Activated CD8-positive, alpha-beta memory T cell treated with anti-CD3 and anti-CD28 coated beads, Interleukin-2, amount 50 U/mL, for 24 hours (primary cell): ENCODE data around the gene SLC6A1.

ENCODE experiments used
- DNase-seq: peaks from one replicate; pipeline ENCODE4 v3.0.0-alpha.2; 2020; ENCODE audit errors: extremely low read depth

SLC6A1 gene

DNA sequence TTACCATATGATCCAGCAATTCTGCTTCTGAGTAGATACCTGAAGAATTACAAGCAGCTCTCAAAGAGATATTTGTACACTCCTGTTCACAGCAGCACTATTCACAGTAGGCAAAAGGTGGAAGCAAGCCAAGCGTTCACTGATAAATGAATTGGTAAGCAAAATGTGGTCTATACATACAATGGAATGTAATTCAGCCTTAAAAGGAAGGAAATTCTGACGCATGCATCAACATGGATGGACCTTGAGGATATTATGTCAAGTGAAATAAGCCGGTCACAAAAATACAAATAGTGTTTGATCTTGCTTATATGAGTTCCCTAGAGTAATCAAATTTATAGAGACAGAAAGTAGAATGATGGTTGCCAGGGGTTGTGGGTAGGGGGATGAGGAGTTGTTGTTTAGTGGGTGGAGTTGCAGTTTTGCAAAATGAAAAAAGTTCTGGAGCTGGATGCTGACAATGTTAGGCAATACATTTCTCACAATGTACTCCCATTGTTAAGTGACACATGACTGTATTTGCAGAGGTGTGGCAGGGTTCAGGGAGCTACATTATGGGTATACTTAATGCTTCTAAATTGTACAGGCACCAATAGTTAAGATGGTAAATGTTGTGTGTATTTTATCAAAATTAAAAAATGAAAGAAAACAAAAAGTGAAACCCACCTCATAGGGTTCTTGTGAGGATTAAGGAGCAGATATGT, 26.7 kb downstream of the SLC6A1 start:
- DNase-seq: no peak

DNA sequence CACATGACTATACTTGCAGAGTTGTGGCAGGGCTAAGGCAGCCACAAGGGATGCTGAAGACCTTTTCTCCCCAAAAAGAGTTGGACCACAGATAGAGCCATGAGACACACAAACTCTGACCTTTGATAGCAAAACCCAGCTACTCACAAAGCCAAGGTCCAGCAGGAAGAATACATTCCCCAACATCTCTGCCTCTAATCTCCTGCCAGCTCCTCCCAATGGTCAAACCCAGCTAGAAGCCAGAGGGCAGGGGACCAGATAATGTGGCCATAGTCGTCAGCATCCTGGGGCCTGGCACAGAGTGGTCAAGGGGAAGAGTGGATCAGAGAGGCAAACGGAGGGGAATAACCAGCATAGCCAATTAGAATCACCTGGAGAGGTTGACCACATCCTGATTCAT, 28.2 kb downstream of the SLC6A1 start:
- DNase-seq: no peak

DNA sequence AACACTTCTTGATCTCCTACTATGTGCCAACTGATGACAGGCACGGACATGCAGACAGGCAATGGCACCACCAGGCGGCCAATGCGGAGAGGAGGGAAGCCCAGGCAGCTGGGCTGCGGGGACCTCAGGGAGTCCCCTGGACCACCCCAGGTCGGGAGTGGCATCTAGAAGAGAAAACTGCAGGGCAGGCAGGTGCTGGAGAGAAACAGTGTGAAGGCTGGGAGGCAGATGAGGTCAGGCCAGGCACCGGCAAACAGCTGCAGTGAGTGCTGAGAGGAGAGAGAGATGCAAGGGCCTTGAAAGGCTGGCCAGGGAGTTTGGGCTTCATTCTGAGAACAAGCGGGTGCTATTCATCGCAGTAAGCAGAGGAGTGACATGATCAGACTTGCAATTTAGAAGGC, 29.1 kb downstream of the SLC6A1 start:
- no peak for DNase-seq

DNA sequence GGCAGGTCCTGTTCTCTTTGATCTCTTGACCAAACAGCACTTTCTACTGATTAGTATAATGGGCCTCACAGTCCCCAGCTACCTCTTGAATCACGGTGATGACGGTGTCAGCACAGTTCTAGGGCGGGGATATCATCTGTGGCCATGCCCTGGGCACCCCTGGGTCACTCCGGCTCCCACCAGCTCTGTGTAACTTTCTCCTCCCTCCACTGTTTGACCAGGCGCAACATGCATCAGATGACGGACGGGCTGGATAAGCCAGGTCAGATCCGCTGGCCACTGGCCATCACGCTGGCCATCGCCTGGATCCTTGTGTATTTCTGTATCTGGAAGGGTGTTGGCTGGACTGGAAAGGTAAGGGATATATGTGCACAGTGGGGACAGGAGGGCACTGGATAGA, 29.6 kb downstream of the SLC6A1 start:
- DNase-seq: no peak

DNA sequence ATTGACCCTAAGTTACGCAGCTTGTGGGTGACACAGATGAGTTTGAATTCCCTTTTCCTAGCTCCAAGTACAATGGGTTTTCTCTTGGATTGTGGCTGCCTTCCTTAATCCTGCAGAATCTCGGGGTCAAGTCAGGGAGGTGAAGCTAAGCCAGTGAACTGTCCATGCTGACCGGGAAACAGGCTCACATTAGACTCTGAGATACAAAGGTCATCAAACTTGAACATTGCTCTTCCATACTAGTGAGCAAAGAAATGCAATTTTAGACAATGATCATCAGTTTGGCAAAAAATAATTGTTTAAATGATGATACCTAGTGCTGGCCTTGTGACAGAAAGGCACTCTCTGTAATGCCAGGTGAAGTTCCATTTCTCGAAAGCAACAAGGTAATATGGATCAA, 31.6 kb downstream of the SLC6A1 start:
- DNase-seq: no peak

DNA sequence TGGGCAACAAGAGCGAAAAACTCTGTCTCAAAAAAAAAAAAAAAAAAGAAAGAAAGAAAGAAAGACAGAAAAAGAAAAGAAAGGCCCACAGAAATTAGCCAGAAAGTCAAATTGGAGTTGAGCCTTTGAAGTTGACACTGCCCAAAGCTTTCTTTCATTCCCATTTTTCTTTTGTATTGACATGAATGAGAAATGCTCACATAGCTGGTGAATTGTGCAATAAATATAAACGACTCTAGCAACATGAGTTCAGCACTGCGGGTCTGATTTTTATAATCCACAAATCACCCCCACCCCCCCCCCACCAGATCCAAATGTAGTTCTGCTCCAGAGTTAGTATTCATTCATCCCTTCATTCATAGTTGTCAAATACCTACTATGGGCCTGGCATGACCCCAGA, 37.4 kb downstream of the SLC6A1 start:
- no peak for DNase-seq

DNA sequence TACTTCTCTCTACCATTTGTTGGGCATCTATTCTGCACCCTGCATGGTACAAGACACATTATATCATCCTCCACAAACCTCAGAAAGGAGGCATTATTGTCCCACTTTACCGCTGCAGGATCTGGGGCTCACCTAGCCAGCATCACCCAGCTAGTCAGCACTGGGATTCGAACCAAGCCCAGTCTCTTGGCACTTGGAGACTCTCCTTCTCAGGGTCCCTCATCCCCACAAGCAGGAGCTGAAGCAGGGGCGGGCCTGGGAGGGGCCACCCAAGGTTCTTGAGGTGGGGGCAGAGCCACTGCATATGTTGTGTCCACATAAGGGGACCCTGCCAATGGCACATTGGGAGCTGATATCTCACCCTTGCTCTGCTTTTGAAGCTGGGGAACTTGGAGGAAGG, 41.3 kb downstream of the SLC6A1 start:
- no peak for DNase-seq

DNA sequence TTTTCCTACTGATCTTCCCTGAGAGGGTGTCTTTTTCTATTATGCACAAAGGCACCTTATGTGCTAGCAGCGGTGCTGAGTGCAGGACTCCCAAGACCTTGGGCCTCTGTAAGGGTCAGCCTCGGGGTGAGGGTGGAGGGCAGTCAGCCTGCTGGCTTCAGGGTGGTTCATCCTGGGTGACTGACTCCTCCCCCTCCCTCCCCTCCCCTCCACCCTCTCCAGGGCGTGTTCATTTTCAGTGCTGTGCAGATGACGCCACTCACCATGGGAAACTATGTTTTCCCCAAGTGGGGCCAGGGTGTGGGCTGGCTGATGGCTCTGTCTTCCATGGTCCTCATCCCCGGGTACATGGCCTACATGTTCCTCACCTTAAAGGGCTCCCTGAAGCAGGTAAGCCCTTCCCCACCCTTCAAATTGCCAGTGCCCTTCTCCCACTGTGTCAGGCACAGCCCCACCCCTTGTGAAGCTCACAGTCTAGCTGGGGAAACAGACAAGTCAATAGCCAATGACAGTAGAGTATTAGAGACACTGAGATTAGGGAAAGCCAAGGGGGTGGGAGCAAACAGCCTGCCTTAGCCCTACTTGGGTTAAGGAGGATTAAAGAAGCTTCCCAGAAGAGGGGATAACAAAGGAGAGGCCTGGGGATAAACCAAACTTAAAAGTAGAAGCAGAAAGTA, 41.9 kb downstream of the SLC6A1 start:
- no peak for DNase-seq

DNA sequence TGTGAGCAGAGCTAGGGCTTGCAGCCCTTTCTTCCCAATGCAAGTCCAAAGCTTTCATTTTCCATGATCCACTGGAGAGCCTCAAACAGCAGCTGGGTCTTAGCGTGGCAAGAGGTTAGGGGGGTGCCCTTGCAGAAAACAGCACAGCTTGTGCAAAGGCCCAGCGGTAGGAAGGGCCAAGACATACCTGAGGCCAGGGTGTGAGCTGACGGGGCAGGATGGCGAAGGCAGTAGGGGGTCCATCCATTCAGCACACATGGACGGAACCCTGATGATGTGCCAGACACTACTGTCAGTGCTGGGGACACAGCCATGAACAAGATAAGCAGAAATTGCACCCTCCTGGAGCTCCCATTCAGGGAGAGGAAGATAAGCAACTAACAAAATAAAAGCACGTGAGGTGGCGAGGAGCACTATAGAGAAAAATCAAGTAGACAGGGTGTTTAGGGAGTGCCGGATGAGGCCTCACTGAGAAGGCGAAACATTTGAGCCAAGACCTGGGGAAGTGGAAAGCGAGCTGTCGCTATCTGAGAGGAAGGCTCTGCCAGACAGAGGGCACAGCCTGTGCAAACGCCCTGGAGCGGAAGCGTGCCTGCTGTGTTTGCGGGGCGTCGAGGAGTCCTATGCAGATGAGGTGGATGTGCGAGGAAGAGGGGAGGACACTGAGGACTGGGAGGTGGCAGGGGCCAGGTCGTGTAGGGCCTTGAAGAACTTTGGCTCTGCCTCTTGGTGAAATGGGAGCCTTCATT, 43.4 kb downstream of the SLC6A1 start:
- no peak for DNase-seq

DNA sequence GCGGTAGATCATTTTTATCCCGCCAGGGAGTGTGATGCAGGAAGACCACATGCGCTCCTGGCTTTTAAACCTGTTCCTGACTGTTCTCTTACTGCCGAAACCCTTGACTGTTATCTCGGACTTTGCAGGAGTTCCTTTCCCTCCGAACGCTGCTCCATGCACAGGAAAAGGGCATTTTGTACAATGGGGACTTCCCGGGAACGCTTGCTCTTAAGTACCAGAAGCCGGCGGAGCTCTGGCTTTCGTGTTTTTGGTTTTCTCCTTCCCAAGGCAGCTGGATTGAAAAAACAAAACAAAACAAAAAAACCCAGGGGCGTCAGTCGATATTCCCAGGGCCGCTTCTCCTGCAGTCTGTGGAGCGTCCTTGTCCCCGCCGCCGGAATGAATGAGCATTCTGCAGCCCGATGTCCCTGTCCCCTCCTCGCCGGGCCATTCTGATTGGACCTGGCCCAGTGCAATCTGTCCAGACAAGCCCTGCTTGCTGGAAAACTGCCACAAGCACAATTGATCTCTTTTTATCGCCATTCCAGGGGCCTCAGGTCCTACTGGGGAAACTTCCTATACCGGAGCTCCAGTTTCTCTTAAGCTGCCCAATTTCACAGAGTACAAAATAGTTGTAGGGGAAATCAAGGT, 44.8 kb downstream of the SLC6A1 start:
- DNase-seq: no peak

DNA sequence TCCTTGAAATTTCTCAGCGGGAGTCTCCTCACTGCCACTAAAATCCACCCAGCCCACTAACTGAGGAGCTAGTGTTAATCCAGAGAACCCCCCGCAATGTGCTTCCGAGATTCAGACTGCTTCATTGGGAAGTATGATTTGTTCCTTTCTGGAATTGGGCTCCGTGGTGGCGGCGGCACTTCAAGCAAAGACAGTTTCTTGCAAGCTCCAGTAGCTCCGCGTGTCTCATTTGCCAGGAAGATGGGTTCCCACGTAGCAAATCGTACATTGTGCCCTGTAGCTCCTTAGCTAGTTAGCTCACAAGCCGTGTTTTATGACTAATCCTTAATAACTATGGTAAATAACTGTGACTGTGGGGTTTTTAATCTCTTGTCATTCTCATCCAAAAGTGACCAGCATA, 45.4 kb downstream of the SLC6A1 start:
- no peak for DNase-seq

DNA sequence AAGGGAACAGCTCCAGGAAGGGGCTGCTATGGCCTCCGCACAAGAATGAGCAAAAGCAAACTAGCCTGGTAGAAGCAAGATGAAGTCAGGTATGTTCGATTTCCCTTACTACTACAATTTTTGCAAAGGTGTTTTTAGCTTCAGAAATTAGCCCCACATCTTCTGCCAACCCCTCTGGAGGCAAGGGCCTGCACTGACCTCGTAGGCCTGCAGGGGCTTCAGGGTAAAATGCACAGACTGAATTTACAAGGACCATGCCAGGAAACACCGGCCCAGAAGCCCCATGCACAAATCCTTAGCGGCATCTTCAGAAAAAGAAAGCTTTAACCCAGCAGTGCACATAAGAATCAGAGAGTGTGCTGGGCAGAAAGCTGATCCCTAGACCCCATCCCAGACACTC, 53.0 kb downstream of the SLC6A1 start:
- no peak for DNase-seq

DNA sequence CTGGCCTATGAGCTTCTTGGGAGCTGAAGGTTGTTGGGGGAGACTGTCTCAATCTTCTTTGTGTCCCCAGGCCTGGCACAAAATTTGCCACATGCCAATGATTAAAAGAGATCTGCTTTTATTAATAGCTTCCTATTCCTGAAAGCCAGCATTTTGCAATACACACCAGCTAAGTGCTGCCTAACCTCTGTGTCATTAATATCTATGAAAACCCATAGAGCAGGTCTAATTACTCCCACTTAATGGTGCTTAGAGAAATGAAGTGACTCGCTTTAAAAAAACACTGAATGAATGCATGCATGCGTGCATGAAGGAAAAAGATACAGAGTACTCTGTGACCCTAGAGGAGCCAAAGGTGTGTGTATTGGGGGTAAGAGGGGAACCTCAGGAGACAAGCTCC, 55.0 kb downstream of the SLC6A1 start:
- no peak for DNase-seq

DNA sequence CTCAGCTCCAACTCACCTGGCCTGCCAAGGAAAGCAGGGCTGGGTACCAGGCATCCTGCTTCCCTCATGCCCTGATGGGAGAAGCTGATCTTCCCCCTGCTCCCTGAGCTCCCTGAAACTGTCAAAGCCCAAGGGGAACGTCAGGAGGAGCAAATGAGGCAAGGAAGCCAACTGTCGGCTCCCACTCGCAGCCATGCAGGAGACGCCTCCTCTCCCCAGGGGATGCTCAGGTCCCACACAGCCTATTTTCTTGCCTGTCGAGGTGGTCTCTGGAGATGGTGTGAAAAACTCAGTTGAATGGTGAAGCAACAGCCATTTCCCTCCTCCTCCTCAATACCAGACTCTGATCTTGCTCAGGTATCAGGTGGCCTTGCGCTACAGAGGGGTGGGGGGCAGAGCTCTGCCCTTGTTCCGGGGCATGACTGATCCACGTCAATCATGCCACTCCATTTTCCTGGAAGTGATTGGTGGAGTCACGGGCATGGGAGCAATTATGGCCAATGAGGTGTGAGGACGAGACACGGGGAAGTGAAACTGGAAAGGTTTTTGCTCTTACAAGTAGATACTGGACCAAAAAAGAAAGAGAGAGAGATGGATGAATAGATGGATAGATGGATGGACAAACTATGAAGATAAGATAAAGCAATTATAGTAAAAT, 58.2 kb downstream of the SLC6A1 start:
- no peak for DNase-seq

DNA sequence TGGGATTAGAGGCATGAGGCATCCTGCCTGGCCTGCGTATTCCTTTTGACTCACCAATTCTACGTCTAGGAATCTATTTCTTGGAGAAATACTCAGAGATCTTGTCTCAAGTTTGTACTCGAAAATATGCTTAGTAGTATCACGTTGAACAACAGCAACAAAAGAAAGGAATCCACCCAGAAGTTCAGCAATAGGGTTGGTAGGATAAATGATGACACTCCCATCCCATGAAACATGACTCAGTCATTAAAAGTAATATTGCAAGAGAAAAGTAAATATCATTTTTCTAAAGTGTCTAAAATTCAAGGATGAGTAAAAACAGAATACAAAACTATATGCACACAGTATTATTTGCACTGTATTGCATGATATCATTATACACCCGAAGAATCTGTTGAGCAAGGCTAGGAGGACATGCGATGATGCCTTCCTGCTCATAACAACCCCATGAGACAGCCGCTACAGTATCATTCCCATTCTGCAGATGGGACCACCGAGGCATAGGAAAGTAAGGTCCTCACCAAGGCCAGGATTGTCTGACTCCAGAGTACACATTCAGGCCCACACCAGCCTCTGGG, 61.5 kb downstream of the SLC6A1 start:
- DNase-seq: no peak

DNA sequence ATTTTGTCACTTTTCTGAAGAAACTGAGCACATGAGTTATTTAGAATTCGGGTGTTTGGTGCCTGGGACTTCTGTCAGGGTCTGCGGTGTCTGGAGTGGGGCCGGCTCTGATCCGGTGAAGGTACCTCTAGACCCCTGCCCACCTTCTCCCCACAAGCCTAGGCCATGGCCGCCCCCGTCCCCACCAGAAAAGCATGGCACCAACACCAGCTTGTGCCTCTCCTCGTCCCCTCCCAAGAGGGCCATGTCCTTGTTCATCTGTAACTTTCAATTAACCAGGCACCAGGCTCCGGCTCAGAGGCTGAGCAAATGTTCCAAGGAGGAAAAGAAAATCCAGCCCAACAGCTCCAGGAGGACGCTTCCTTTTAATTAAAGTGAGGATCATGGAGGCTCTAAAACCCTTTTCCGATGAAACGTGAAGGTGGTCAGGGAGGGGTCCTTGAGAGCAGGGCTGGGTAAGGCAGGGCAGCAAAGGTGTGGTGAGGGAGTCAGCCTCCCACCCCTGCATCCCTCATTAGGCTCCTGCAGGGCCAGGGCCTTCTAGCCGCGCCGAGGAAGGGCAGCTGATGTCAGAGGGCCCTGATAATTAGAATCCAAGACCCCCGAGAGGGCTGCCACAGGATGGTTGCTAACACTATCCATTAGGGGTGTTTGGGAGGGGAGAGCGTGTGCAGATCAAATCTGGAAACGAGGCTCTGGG, 62.3 kb downstream of the SLC6A1 start:
- no peak for DNase-seq

DNA sequence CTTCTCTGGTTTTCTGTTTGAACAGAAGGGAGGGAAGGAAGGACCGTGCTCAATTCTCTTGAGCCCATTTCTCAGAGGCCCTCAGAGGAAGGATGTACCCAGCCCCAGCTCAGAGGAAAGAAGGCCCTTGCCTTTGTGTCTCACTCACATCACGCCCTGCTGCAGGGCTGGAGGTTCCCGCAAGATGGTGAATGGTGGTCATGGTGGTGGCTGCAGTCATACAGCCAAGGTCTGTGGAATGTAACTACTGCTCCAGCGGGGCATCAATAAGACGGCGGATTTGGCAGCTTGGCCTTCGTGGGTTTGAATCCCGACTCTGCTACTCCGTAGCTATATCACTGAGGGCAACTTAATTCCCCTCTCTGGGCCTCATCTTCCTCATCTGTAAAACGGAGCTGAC, 62.9 kb downstream of the SLC6A1 start:
- no peak for DNase-seq

DNA sequence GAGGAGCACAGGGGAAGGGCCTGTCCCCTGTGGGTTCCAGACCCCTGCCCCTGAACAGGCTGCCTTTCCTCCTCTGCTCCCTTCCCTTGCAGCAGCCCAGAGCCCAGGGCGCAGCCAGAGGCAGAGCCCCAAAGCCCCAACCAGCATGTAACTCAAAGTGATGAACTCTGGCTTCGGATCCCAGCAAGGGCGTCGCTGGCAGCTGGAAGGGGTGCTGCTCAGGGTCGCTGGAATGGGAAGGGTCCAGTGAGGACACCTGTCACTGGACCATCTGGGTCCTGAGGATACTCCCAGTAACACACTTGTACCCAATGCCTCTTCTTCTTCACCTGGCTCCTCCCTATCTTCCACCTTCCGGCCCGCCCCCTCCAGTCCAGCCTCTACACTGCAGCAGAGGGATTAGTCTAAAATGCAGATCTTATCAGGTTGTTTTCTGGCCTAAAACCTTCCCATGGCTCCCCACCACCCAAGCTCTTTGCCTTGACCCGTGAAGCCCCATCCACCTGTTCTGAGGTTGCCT, 64.0 kb downstream of the SLC6A1 start:
- no peak for DNase-seq

DNA sequence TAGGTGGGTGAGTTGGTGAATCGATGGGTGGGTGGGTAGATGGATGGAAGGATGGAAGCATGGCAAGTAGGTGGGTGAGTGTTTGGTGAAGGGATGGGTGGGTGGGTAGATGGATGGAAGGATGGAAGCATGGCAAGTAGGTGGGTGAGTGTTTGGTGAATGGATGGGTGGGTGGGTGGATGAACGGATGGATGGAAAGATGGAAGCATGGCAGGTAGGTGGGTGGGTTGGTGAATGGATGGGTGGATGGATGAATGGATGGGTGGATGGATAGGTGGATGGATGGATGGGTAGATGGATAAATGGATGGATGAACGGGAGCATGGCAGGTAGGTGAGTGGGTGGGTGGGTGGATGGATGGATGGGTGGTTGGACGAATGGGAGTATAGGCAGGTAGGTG, 65.1 kb downstream of the SLC6A1 start:
- no peak for DNase-seq

DNA sequence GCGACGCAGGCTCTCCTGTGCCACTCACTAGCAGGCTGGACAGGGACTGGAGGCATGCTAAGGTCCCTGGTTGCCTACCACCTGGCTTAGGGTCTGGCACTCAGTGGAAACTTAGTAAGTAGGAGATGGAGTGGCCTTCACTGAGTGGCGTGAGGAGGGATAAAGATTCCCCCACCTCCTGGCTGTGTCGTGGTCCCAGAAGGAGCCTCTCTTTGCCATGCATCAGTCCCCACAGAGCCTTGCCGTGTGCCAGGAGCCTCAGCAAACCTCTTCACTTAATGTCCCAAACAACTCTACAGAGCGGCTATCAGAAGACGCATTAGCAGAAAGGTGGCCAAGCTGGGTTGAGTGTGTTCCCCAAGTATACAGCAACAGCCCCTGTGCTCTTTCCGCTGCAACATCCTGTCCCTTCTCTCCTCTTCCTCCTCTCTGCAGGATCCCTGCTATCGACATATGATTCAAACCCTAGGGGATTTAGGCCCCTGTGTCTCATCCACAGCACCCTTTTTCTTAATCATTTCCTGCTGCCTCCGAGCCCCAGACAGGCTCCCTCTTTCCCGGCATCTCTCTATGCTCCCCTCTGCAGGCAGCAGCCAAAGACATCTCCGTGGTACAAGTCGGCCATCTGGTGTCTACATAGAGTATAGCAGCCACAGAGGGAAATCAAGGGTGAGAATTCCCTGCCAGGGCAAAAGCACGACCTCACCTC, 66.7 kb downstream of the SLC6A1 start:
- DNase-seq: peak; percentile 2
